Activated T-helper 9 cell treated with anti-CD3 and anti-CD28 coated beads, Interleukin-2, amount 50 U/mL, for 16 hours (primary cell): ENCODE data around the gene CHN2.
A peak's percentile ranks its signal among the peaks of the same experiment; 100 is the strongest.

Experiments used
- DNase-seq: peaks from one replicate; pipeline ENCODE4 v3.0.0-alpha.2; 2020; ENCODE audit warnings: low read depth

Gene CHN2

GRCh38 chr7:29194594-29195427, at the start of gene CHN2:
TSS of gene CHN2 (plus strand) at chr7:29194775.
- DNase-seq: peak; percentile 16

DNA sequence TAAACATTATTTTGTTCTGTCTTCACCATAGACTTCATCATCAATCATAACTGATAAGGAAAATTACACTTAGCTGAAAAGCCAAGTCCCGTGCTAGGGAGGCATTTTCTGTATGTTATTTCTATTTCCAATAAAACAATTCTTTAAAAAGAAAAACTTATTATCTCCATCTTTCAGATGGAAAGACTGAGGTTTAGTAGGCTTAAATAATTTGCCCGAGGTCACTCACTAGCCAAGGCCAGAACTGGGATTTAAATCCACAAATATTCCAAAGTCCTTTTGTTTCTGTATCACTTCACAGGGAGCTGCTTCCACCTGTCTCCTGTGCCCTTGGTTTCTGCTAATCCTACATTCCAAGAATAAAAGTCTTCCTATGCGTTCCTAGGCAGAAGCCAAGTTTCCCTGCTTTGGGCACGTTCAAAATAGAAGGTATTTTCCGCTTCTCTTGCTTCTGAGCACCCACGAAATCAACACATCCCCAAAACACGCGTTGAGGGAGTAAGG, 49.0 kb upstream of the CHN2 start:
- no peak for DNase-seq

DNA sequence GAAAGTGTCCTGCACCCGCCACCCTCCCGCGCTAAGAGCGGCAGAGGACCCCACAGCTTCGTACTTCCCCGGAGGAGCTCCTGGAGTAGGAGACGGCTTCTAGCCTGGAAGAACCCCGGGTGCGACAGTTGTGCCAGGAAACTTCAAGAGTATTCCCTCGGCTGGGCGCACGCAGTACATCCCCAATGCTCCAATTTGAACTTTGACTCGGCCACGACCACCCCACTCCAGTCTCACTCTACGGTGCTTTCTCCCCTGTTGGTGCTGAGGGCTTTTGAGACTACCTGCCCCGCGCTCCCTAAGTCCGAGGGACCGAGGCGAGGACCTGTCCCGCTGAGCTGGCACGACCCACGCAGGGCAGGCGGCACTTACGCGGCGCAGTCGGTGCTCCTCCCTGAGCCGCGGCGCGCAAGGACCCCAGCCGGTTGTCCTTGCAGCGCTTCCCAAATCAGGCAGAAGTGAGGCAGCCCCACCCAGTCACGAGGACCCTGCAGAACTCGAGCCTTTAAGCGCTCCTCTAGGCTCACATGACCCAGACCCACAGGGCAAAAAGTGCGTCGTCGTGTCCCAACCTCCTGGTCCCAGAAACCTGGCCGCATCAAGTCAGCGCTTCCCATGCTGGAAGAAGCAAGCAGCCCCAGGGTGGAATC, 48.4 kb upstream of the CHN2 start, which contains the start of gene CPVL:
Gene CPVL (minus strand): TSS at position 481 of the 650 bp plus-strand sequence. CDS start 25,476 bp downstream, outside the sequence.
- no peak for DNase-seq

DNA sequence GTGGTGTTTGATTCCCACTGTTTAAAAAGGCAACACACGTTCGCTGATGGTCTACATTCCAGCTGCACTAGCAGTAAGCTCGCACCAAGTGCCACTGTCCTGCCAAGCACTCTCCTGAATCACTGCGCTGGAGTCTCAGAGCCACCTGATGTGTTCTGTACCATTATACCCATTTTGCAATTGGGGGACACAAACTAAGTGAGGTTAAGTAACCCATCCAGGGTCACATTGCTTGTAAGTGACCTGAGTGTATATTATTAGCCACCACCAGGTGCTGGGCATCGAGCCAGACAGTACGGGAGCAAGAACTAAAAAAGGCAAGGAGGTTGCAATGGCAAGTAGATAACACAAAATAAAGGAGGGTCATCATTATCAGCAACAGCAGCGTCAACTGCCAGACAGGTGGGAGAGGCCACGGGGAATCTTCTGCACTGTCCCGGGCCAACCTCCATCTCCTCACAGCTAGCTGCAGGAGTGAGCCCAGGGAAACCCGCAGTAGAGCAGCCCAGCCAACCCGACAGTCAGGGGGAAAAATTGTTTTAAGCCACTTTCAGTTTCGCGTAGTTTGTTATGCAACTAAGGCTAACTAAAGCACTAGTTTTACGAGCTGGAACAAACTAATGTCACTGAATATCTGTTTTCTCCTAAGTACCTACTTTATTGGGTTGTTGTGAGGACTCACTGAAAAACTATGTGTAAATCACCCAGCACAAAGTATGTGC, 47.5 kb upstream of the CHN2 start:
- DNase-seq: no peak

GRCh38 chr7:29147821-29148220, 46.8 kb upstream of the CHN2 start:
- no peak for DNase-seq

DNA sequence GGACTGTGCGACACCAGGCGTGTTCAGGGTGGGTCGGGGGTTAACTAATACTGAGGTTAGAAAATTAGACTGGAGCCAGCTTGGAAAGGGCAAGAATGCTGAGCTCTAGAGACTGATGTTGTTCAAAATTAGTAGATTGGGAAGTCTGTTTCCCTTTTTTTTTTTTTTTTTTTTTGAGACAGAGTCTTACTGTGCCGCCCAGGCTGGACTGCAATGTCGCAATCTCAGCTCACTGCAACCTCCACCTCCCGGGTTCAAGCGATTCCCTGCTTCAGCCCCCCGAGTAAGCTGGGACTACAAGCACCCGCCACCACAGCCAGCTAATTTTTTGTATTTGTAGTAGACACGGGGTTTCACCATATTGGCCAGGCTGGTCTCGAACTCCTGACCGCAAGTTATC, 45.5 kb upstream of the CHN2 start:
- DNase-seq: no peak

GRCh38 chr7:29150856-29151255, 43.7 kb upstream of the CHN2 start:
- DNase-seq: no peak

GRCh38 chr7:29154076-29154475, 40.5 kb upstream of the CHN2 start:
- no peak for DNase-seq

- no peak for DNase-seq
Measured at GRCh38 chr7:29156907-29157452, 37.6 kb upstream of the CHN2 start.

GRCh38 chr7:29158795-29159423, 35.7 kb upstream of the CHN2 start:
- DNase-seq: no peak

GRCh38 chr7:29160080-29160479, 34.5 kb upstream of the CHN2 start:
- DNase-seq: no peak

DNA sequence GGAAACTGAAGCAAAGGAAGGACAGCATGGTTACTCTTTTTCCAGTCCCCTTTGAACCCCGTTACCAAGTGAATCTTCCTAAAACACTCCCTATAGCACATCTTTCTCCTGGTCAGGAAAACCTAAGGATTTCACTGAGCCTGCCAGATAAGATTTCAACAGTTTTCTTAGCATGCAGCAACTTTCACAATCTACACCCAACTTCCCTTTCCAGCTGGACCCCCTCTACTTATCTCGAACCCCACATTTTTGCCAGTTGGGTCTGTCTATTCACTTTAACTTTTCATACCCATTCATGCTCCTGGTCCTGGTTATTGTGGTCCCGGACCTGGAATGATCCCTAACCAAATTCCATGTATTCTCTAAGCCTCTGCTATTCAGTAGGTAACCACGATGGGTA, 33.3 kb upstream of the CHN2 start:
- DNase-seq: no peak

DNA sequence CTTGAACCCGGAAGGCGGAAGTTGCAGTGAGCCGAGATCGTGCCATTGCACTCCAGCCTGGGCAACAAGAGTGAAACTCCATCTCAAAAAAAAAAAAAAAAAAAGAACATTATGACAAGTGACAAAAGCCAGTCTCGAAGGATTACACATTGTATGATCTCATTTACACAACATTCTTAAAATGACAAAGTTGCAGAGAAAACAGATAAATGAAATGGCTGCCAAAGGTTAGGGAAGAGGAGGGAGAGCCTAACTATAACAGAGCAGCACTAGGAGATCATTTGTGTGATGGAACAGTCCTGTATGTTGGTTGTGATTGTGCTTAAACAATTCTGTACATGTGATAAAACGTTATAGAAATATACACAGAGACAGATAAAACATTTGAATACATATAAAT, 32.0 kb upstream of the CHN2 start:
- no peak for DNase-seq

GRCh38 chr7:29163854-29164253, 30.7 kb upstream of the CHN2 start:
- no peak for DNase-seq

DNA sequence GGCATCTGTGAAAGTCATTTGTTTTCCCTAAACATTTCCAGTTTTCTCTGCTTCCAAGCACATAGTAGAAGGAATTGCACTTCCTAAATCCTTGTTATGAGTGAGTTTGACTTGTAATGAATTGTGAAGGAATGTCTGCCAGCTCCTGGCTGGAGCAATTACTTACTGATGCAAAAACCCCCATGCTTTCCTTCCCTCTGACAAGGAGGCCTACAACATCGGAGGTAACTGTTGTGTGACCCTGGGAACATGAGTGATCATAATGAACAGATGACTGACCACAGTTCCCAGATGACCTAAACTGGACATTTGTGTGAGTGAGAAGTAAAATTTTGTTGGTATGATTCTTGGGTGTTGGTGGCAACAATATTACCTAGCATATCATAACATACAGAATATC, 26.9 kb upstream of the CHN2 start:
- no peak for DNase-seq

GRCh38 chr7:29170781-29171180, 23.8 kb upstream of the CHN2 start:
- DNase-seq: no peak

GRCh38 chr7:29173458-29173857, 21.1 kb upstream of the CHN2 start:
- DNase-seq: no peak

DNA sequence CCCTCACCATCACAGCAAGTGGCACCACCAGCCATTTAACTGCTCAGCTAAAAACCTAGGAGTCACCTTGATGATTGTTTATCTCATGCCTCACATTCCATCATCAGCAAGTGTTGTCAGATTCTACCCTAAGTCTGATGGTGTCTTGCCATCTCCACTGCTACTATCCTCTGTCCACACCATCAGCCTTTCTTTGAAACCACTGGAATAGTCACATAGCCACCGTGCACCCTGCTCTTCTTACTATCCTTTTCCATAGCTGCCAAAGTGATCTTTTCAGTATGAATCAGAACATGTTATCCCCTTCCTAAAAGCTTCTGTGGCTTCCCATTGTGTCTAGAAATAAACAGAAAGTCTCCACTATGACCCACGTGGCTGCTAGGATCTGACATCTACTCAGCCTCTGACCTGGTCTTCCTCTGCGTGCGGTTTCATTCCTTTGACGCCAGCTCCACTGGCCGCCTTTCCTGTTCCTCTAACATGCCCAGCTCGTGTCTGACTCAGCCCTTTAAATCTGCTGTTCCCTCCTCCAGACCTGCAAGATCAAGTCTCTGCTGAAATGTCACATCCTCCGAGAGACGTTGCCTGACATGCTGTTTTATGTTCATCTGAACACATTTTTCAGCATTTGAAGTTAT, 16.5 kb upstream of the CHN2 start:
- DNase-seq: no peak

- DNase-seq: no peak
Measured at GRCh38 chr7:29179115-29179514, 15.5 kb upstream of the CHN2 start.

GRCh38 chr7:29184599-29184998, 10.0 kb upstream of the CHN2 start:
- no peak for DNase-seq

GRCh38 chr7:29185613-29186012, 9.0 kb upstream of the CHN2 start:
- DNase-seq: no peak
